Measurements from ENCODE around the gene ILF3. TPM values are rescaled to one million over a fixed set of nuclear protein-coding genes. Genes with fewer than 3 reads are reported as not detected.

Gene ILF3
- total RNA-seq, 4 donors from 2014 or later, result 71.8 to 122 (median 97.3) TPM

GRCh38 chr19:10683582-10683981 is 29.4 kb downstream of the ILF3 start:
- DNase-seq (ENCODE audit: low spot score in 2 of 2), result no peak
- intact Hi-C loops (cut with DNase I; ENCODE audit: low total_unique reads), result no loop called here
- no peak overlapping the region for H3K4me3 ChIP-seq (ENCODE audit: low read depth, poor library complexity, severe bottlenecking)
- WGBS, 2 donors, result 85 to 86% methylated on average over 21 of the region's 21 CpGs
- TF ChIP-seq POLR2A (IDR thresholded peaks at IDR 0.05), result no peak
- no peak for TF ChIP-seq CTCF (IDR thresholded peaks at IDR 0.05)

GRCh38 chr19:10685210-10685609 is 31.1 kb downstream of the ILF3 start:
- WGBS, 2 donors, result 53 to 67% methylated on average over 5 of the region's 5 CpGs
- no peak for DNase-seq (ENCODE audit: low spot score in 2 of 2)
- no peak for TF ChIP-seq CTCF (IDR thresholded peaks at IDR 0.05)
- TF ChIP-seq POLR2A (IDR thresholded peaks at IDR 0.05), result no peak
- H3K4me3 ChIP-seq (ENCODE audit: low read depth, poor library complexity, severe bottlenecking), result no peak overlapping the region
- intact Hi-C loops (cut with DNase I; ENCODE audit: low total_unique reads), result no loop called here

- TF ChIP-seq CTCF (IDR thresholded peaks at IDR 0.05) (no peak), POLR2A (IDR thresholded peaks at IDR 0.05) (no peak)
- DNase-seq (ENCODE audit: low spot score in 2 of 2), result no peak
- no peak overlapping the region for H3K4me3 ChIP-seq (ENCODE audit: low read depth, poor library complexity, severe bottlenecking)
- intact Hi-C loops (cut with DNase I; ENCODE audit: low total_unique reads), result no loop called here
- WGBS, 2 donors, result 78 to 92% methylated on average over 10 of the region's 10 CpGs
These were observed 32.0 kb downstream of the ILF3 start for GRCh38 chr19:10686193-10686592.

GRCh38 chr19:10686661-10687517 is 32.7 kb downstream of the ILF3 start:
- 70 to 74% methylated on average over 22 to 23 of the region's 31 CpGs for whole genome bisulfite sequencing, 2 donors
- H3K4me3 ChIP-seq (ENCODE audit: low read depth, poor library complexity, severe bottlenecking), result no peak overlapping the region
- no peak for TF ChIP-seq POLR2A (IDR thresholded peaks at IDR 0.05)
- no peak for TF ChIP-seq CTCF (IDR thresholded peaks at IDR 0.05)
- no peak for DNase-seq (ENCODE audit: low spot score in 2 of 2)
- intact Hi-C loops (cut with DNase I; ENCODE audit: low total_unique reads), result no loop called here

- DNase-seq (ENCODE audit: low spot score in 2 of 2), result no peak
- 88 to 89% methylated on average over 19 to 24 of the region's 25 CpGs for WGBS, 2 donors
- no peak overlapping the region for H3K4me3 ChIP-seq (ENCODE audit: low read depth, poor library complexity, severe bottlenecking)
- intact Hi-C loops (cut with DNase I; ENCODE audit: low total_unique reads), result no loop called here
- no peak for TF ChIP-seq CTCF (IDR thresholded peaks at IDR 0.05)
- no peak for TF ChIP-seq POLR2A (IDR thresholded peaks at IDR 0.05)
These were observed 33.6 kb downstream of the ILF3 start for GRCh38 chr19:10687518-10688288.

Measured in lower leg skin (tissue), 4 donors.